GM19035 (cell line): ENCODE results near the gene LDB2.
"Not testable (repeated sequence)": the region's sequence is repeated elsewhere in the genome, so short reads cannot be mapped to it uniquely, and the experiment has no call there.

Experiments
- ATAC-seq: cut with Tn5 transposase; IDR thresholded peaks from one replicate; pipeline ENCODE4 v1.9.1; 2021; ENCODE audit not compliant: unreplicated experiment

LDB2 gene

DNA sequence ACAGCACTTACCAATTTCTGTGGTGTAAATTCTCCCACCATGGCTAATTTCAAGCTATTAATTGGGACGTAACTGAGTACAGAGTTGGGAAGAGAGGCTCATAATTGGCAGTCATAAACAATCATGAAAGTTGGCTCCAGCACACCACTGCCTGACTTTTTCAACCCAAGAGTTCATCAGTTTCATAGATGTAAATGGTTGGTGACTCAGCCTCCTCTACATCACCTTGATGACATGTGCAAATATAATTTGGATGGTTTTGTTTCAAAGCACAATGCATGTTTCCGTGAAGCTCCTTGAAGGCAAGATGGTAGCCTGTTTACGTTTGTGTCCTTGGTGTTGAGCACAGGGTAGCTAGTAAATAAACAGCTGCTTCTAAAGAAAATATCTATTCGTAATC is 235.1 kb downstream of the LDB2 start:
- no peak for ATAC-seq

DNA sequence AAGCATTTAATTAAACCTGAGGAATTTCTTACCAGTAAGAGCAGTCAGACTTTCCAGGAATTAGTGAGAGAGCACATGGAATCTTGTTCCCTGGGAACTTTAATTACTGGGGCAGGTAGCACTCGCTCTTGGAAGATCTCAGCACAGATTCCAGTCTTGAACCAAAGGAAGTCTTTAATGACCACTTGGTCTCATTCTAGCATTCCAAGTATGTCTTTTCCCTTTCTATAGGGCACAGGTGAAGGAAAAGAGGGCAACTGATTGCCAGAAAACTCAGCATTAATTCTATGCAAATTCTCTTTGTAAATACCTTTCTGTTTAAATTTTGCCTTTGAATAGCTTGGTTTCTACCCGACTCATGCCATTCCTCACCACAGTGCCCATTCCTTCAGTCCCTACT is 236.6 kb downstream of the LDB2 start:
- no peak for ATAC-seq

GRCh38 chr4:16660656-16661055 is 237.8 kb downstream of the LDB2 start:
- ATAC-seq, result no peak

DNA sequence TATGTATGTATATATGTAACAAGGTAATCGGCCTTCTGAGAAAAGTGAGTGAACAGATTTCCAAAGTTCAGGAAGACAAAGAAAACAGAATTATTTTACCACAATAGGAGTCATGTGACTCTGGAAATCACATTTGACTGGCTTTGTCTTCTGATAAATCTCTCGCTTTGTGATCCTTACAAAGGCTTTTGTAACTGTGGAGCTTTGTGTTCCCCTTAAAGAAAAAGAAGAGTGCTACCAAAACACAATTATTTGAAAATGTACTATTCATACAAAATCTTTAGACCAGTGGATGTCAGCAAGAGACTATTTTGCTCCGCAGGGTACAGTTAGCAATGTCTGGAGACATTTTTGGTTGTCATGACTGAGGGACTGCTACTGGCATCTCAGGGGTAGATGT is 238.8 kb downstream of the LDB2 start:
- no peak for ATAC-seq

DNA sequence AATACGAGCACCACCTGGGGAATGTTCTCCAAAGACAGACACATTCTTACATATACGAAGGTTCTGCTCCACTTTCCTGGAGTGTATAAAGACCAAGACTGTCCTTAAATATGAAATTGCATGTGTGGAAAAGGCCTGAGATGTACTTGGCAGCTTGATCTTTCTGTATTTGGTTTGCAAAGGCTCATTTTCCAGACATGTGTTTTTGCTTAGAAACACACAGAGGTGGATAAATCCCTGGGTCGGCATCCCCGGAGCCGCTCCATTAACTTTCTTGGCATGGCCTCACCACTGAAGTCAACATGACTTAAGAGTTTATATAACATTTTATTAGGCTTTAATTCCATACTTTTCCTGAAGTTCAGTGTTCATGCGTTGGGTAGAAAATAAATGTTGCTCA is 239.4 kb downstream of the LDB2 start:
- no peak for ATAC-seq

DNA sequence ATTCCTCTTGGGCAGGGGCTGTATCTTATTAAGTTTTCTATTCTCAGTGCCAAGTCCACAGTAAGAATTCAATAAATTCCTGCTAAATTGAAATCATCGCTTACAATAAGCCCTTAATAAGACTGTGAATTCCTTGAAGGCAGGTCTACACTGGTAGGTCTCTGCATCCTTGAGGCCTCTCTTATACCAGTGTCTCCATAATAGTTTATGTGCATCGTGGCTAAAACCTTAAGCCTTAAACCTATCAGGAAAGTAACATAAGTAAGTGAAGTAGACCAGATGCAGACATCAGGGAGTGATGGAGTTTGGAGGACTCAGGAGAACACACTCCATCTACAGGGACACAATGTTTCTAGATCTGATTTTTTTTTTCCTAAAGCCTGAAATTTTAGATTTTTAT is 240.3 kb downstream of the LDB2 start:
- ATAC-seq, result no peak

DNA sequence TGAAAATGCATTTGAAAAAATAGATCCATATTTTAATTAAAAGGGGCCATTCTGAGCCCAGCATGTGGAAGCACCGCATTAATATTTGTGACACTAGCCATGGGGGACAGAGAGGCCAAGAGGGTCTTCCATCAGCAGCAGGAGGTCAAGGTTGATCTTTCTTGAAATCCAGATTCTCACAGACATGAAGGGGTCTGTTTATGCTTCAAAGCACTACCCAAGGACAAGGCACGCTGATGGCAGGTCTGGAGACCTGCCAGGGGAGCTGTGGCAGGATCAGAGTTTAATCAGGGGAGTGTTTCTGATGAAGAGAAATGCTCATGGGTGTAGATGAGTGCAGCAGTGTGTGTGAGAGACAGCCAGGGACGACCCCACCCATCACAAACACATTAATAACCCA is 243.3 kb downstream of the LDB2 start:
- ATAC-seq, result no peak

DNA sequence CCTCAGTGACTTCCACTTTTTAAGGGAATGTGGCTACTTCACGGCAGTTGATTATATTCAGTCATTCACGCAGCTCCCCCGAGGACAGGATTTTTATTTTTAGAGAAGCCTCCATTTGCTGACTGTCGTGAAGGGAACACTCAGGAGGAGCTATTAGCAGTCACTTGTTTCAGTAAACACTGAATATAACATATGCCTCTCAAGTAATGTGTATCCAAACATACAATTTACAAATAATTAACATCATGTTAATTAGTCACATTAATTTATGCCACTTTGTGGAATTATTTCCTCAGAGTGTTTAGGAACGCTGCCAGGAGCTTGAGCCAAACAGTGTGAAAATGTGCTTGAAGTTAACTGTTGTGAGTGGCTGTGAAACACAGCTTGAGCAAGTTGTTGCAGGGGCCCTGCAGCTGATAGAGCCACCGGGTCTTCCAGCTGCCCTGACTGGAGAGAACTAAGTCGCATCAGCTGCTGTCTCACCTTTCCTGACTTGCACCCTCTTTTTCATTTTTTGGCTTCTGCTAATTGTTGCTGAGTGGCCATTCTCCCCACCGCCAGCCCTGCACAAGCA is 245.6 kb downstream of the LDB2 start:
- ATAC-seq, result no peak

DNA sequence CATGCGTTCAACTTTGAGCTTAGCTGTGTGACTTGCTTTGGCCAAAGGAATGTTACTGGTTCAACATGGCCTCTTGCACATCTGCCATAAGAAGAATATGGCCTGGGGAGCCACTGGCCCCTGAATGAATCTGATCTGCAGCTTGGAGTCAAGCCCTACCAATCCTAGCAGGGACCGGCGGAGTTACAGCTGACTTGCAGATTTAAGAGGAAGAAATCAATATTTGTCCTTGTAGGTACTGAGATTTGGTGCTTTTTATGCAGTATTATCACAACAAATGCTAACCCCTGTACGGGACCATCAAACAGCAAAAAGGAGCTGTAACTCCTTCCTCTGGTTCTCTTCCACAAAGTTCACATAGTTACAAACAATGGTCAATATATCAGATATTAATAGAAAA is 252.0 kb downstream of the LDB2 start:
- no peak for ATAC-seq

- no peak for ATAC-seq
Observed at GRCh38 chr4:16643893-16644292, 254.6 kb downstream of the LDB2 start.

DNA sequence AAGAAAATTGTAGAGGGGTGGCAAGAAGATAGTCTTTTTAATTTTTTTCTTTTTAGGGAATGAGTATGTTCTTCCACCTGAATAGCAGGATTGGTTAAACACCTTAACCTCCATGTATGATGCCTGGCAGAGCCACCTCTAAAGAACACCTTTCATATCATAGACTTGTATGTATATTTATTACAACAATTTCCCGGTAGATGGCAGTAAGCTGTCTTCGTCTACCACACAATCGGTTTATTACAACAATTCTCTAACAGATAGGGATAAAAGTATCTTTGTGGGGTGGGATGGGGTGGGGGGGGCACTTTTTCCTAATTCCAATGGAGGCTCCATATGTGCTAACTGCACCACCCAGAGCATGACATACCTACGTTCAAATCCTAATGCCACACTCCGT is 255.5 kb downstream of the LDB2 start:
- ATAC-seq, result no peak

GRCh38 chr4:16641971-16642370 is 256.5 kb downstream of the LDB2 start:
- ATAC-seq, result no peak

GRCh38 chr4:16636912-16637630 is 261.4 kb downstream of the LDB2 start:
- ATAC-seq, result no peak

- no peak for ATAC-seq
Observed at GRCh38 chr4:16636304-16636703, 262.1 kb downstream of the LDB2 start.

DNA sequence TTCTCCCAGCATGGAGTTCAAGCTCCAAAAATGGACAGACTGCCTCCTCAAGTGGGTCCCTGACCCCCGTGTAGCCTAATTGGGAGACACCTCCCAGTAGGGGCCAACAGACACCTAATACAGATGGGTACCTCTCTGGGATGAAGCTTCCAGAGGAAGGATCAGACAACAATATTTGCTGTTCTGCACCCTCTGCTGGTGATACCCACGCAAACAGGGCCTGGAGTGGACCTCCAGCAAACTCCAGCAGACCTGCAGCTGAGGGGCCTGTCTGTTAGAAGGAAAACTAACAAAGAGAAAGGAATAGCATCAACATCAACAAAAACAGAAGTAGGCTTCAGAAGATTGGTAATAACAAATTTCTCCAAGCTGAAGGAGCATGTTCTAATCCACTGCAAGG is 269.2 kb downstream of the LDB2 start:
- ATAC-seq, result not testable (repeated sequence)

- ATAC-seq, result not testable (repeated sequence)
Observed at GRCh38 chr4:16628835-16629234, 269.6 kb downstream of the LDB2 start.

DNA sequence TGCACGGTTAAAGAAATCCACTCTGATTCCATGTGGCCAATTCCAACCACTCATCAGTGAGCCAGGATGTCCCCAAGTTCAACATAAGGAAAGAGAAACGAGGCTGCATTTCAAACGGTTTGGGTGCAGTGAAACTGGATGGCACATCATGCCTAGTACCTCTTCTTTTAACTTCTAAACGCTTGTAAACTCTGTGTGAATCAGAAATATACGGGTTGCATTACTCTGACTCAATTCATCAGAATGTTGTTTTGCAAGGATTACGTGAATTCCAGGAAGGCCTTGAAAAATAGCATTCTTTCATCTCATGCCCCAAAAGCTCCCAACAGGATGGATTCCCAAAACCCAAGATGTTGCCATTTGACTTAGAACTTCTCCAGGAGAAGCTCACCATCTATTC is 270.4 kb downstream of the LDB2 start:
- no peak for ATAC-seq

DNA sequence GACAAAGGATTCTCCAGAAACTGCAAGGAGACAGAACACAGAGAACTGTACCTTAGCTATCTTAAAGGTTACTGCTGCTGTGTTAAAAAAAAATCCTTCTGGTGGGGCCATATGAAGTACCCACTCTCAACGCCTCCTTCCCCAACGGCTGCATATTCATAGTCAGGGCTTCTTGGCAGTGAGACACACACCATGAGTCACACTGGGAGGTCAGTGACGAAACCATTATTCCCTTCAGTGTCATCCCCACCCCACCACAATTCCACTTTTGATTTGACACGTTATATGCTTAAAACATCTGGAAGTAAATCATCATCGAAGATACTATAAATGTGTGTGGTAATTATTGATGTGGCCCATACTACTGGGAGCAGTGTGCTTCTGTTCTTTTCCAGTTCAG is 271.5 kb downstream of the LDB2 start:
- no peak for ATAC-seq

- ATAC-seq, result no peak
Observed at GRCh38 chr4:16622826-16623225, 275.6 kb downstream of the LDB2 start.

GRCh38 chr4:16617435-16617834 is 281.0 kb downstream of the LDB2 start:
- no peak for ATAC-seq

DNA sequence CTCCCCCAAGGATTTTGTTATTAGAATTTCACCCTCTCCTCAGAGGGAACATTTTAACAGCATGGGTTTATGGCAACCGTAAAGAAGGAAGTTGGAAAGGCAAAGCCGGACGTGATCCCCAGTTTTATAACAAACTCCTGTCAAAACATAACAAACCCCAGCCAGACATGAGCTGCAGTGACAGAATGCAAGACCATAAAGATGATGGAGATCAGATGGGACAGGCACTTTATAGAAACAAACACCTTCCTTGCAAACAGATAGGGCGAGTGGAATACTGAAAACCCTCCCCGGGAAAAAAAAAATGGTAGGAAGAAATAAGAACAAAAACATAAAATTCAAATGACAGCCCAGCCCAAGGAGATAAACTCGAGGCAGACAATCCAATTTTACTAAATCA is 281.4 kb downstream of the LDB2 start:
- ATAC-seq, result no peak

DNA sequence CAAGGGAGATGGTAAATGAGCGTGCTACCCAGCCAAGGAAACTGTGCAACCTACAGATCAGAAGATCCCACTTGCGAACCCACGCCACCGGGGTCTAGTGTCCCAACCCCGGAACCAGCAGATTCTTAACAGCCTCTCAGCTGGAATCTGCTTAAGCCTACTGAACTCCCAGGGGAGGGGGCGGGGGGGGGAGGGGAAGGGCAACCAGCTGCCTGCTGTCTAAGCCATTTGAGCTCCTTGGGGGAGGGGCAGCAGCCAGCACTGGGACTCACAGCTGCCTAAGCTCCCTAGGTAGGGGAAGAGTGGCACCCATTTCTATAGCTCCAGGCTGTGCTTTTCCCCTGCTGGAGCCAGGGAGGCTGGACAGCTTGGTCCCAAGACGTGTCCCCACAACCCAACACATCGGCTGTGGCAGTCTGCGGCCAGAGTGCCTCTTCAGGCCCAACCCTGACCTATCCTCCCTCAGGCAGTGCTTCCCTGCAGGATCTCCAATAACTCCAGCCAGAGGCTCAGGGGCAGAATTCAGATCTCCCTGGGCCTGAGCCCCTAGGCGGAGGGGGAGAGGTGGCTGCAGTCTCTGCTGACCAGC is 289.2 kb downstream of the LDB2 start:
- no peak for ATAC-seq
